ENCODE results near the gene MIEF1.
A peak's percentile ranks its signal among the peaks of the same experiment; 100 is the strongest.

The MIEF1 gene

GRCh38 chr22:39558950-39559349, 56.9 kb downstream of the MIEF1 start:
- DNase-seq (ENCODE audit: low read depth), result no peak

GRCh38 chr22:39559456-39560105, 57.5 kb downstream of the MIEF1 start:
- DNase-seq (ENCODE audit: low read depth), result no peak

GRCh38 chr22:39560127-39560526, 58.0 kb downstream of the MIEF1 start:
- DNase-seq (ENCODE audit: low read depth), result no peak

GRCh38 chr22:39562839-39563489, 60.9 kb downstream of the MIEF1 start:
- DNase-seq (ENCODE audit: low read depth), result no peak

- DNase-seq (ENCODE audit: low read depth), result no peak
Observed at GRCh38 chr22:39563571-39564428, 61.7 kb downstream of the MIEF1 start.

- DNase-seq (ENCODE audit: low read depth), result no peak
Observed at GRCh38 chr22:39565414-39565944, 63.4 kb downstream of the MIEF1 start.

- peak; percentile 14 for DNase-seq (ENCODE audit: low read depth)
Observed at GRCh38 chr22:39567135-39567946, 65.3 kb downstream of the MIEF1 start.

All from stimulated activated CD8-positive, alpha-beta memory T cell treated with anti-CD3 and anti-CD28 coated beads, Interleukin-12 subunit alpha, Interleukin-12 subunit beta, amount 100 ng/mL, for 1 hour (primary cell).